ENCODE results near the gene SETD1B.
A peak's percentile ranks its signal among the peaks of the same experiment; 100 is the strongest.
"Not testable (repeated sequence)": the region's sequence is repeated elsewhere in the genome, so short reads cannot be mapped to it uniquely, and the experiment has no call there.

The SETD1B gene

GRCh38 chr12:121803861-121804416, at the start of gene SETD1B:
SETD1B (plus strand) TSS chr12:121804009; CDS start chr12:121804738, 729 bp downstream.
- peak; percentile 50 for DNase-seq (ENCODE audit: low spot score)

- DNase-seq (ENCODE audit: low spot score), result no peak
These were observed 49.0 kb upstream of the SETD1B start for GRCh38 chr12:121754836-121755235.

GRCh38 chr12:121755591-121755990, 48.2 kb upstream of the SETD1B start:
- no peak for DNase-seq (ENCODE audit: low spot score)

GRCh38 chr12:121758536-121758935, 45.3 kb upstream of the SETD1B start:
- not testable (repeated sequence) for DNase-seq (ENCODE audit: low spot score)

GRCh38 chr12:121762269-121762668, 41.5 kb upstream of the SETD1B start:
- no peak for DNase-seq (ENCODE audit: low spot score)

- no peak for DNase-seq (ENCODE audit: low spot score)
These were observed 39.0 kb upstream of the SETD1B start for GRCh38 chr12:121764808-121765207.

- no peak for DNase-seq (ENCODE audit: low spot score)
These were observed 38.2 kb upstream of the SETD1B start for GRCh38 chr12:121765573-121765972.

GRCh38 chr12:121766290-121767039, 37.3 kb upstream of the SETD1B start:
- DNase-seq (ENCODE audit: low spot score), result no peak

- DNase-seq (ENCODE audit: low spot score), result no peak
These were observed 36.2 kb upstream of the SETD1B start for GRCh38 chr12:121767525-121768016.

- no peak for DNase-seq (ENCODE audit: low spot score)
These were observed 34.4 kb upstream of the SETD1B start for GRCh38 chr12:121769297-121769830.

- no peak for DNase-seq (ENCODE audit: low spot score)
These were observed 33.9 kb upstream of the SETD1B start for GRCh38 chr12:121769831-121770301.

GRCh38 chr12:121770388-121770787, 33.4 kb upstream of the SETD1B start:
- no peak for DNase-seq (ENCODE audit: low spot score)

GRCh38 chr12:121770813-121771625, 32.8 kb upstream of the SETD1B start:
- DNase-seq (ENCODE audit: low spot score), result no peak

- peak; percentile 81 for DNase-seq (ENCODE audit: low spot score)
These were observed 30.6 kb upstream of the SETD1B start for GRCh38 chr12:121773011-121773777.

GRCh38 chr12:121774968-121775474, 28.8 kb upstream of the SETD1B start:
- no peak for DNase-seq (ENCODE audit: low spot score)

- no peak for DNase-seq (ENCODE audit: low spot score)
These were observed 28.3 kb upstream of the SETD1B start for GRCh38 chr12:121775501-121775900.

- DNase-seq (ENCODE audit: low spot score), result peak; percentile 89
These were observed 27.4 kb upstream of the SETD1B start for GRCh38 chr12:121776190-121777098.

GRCh38 chr12:121778567-121779421, 25.0 kb upstream of the SETD1B start:
- no peak for DNase-seq (ENCODE audit: low spot score)

GRCh38 chr12:121779422-121779895, 24.4 kb upstream of the SETD1B start:
- no peak for DNase-seq (ENCODE audit: low spot score)

All from CD4-positive, alpha-beta T cell treated with Interleukin-2 at 100 ng/mL for 4 hours (primary cell).